Fibroblast of villous mesenchyme (primary cell): ENCODE results near the gene ALKAL2. TPM values are rescaled to one million over a fixed set of nuclear protein-coding genes. Genes with fewer than 3 reads are reported as not detected.

ENCODE experiments used
- DNase-seq: peaks from one replicate; pipeline ENCODE4 v3.0.0-alpha.2; 2010; ENCODE audit warnings: low read depth
- H3K4me3 ChIP-seq: 2 replicates; pipeline ENCODE4 v1.5.1; 2011; ENCODE audit warnings: low read depth, mild to moderate bottlenecking, low read length
- total RNA-seq: library from RNA; depleted of rRNA; stranded (reverse); fragments of >200 nt; gene quantifications from 2 replicates; pipeline ENCODE4 v1.2.3, GENCODE V29; 2012
- TF ChIP-seq, protein P1 (sequence below): IDR thresholded peaks from 2 replicates; pipeline ENCODE4 v1.5.1; 2012; ENCODE audit warnings: low read depth, mild to moderate bottlenecking, low read length; ENCODE audit not compliant: insufficient read depth

Gene ALKAL2
- total RNA-seq, 1 donor = 0.43 TPM

DNA sequence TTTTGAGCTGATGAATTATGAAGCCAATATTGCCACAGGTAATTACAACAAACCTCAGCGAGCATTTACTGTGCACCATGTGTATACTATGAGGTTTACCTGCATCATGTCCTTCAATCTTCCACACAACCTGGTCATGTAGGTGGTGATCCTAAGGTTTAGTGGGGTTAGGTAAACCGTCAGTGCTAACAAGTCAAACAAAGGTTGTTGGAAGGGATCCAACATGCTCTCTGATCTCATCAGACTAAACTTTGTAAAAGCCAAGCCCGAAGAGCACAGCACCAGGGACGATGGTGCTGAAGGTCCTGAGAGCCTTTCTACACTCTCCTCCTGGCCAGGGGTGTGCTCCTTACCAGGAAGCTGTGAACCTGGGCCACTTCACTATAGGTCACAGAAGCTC is 53.5 kb downstream of the ALKAL2 start:
- no peak for DNase-seq
- H3K4me3 ChIP-seq = no peak overlapping the region
- TF ChIP-seq, protein P1, sequence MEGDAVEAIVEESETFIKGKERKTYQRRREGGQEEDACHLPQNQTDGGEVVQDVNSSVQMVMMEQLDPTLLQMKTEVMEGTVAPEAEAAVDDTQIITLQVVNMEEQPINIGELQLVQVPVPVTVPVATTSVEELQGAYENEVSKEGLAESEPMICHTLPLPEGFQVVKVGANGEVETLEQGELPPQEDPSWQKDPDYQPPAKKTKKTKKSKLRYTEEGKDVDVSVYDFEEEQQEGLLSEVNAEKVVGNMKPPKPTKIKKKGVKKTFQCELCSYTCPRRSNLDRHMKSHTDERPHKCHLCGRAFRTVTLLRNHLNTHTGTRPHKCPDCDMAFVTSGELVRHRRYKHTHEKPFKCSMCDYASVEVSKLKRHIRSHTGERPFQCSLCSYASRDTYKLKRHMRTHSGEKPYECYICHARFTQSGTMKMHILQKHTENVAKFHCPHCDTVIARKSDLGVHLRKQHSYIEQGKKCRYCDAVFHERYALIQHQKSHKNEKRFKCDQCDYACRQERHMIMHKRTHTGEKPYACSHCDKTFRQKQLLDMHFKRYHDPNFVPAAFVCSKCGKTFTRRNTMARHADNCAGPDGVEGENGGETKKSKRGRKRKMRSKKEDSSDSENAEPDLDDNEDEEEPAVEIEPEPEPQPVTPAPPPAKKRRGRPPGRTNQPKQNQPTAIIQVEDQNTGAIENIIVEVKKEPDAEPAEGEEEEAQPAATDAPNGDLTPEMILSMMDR = no peak

DNA sequence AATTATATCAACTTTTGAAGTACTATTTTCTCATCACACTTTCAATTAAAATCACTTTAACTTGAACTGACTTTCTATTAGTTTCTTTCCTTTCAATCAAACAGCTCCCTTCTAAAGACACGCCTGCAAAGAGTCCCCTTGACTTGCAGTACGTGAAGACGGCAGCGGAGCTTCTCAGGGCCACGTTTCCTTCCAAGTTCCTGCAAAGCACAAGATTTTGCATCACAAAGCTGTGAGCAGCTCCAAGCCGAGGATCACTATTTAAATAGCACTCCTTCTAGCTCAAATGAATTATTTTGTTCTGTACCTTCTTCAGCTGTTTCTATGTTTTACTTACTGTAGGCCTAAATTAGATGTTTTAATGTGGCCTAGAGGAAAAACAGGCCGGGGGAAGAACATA is 54.9 kb downstream of the ALKAL2 start:
- DNase-seq = no peak
- TF ChIP-seq, protein P1 = no peak
- no peak overlapping the region for H3K4me3 ChIP-seq

DNA sequence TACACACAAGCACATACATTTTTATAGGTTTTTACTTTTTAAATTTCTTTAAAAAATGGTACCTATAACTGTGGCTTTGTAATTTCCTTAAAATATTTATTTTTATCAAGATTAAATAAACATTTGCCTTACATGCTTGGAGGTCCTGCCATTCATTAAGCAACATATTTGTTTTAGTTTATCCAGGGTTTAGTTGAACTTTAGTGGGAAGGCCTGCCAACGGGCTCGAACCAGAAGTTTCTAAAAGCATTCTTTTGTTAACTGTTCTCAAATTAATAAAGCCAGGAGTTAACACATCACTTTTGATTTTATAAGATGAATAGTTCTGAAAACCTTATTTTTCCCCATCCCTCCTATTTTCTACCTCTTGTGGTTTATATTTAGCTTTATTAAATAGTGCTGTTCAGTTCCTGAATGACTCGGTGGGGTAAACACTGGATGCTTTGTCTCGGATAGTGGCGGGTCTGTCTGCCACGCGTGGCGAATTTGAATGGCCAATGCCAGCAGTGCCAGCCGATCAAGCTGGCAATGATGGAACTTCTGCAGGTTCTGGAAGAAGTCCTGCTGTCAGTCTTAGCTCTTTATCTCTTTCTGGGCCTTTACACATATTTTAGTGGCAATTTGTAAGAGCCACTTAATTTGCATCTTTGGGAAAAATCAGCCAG is 56.2 kb downstream of the ALKAL2 start:
- no peak for DNase-seq
- no peak overlapping the region for H3K4me3 ChIP-seq
- TF ChIP-seq, protein P1 = no peak

Other genes with a start within 250 kb of the ALKAL2 start
- not detected in 2 replicates for gene FAM110C, start 241.6 kb downstream of the ALKAL2 start, total RNA-seq
- gene SH3YL1, start 24.1 kb downstream of the ALKAL2 start, total RNA-seq = 30.3 and 35.4 TPM in 2 replicates
- gene ACP1, start 23.1 kb downstream of the ALKAL2 start, total RNA-seq = 71.7 and 89.5 TPM in 2 replicates